Measurements from ENCODE around the gene FAM131C. TPM values are rescaled to one million over a fixed set of nuclear protein-coding genes. Genes with fewer than 3 reads are reported as not detected.

The FAM131C gene
- total RNA-seq, 1 experiment from 2014 or later = 0.41 TPM

- POLR2A ChIA-PET = no interaction called here
- CTCF ChIA-PET = no interaction called here
- Mint-ChIP-seq H3K9me3 (ENCODE audit: unreplicated experiment) (no peaks in the 10 kb centered on the region), H3K36me3 (ENCODE audit: insufficient read depth, unreplicated experiment) (no peaks in the 10 kb centered on the region), H3K27ac (ENCODE audit: unreplicated experiment) (no peak overlapping the region), H3K4me1 (ENCODE audit: low read depth, unreplicated experiment) (no peaks in the 10 kb centered on the region), H3K27me3 (ENCODE audit: insufficient read depth, unreplicated experiment) (no peaks in the 10 kb centered on the region), H3K4me3 (ENCODE audit: unreplicated experiment) (no peak overlapping the region)
- Histone ChIP-seq H3K9me3 (no peaks in the 10 kb centered on the region), H3K4me1 (peaks cover 11% of the 10 kb centered on the region), H3K27me3 (replicated peaks; ENCODE audit: control insufficient read depth, insufficient read depth, low read length) (no peaks in the 10 kb centered on the region), H3K36me3 (ENCODE audit: control insufficient read depth, insufficient read depth, low read length) (no peaks in the 10 kb centered on the region), H3K4me3 (ENCODE audit: low read depth, low read length) (no peak overlapping the region)
- no peak for DNase-seq
- BruUV-seq (replicated peaks) = no TSS peak
- intact Hi-C loops (cut with micrococcal nuclease; ENCODE audit: unreplicated experiment) = no loop called here
- no peak for TF ChIP-seq CTCF (IDR thresholded peaks at IDR 0.05; ENCODE audit: insufficient read depth in 1 of 2, low read depth in 1 of 2, low read length in 1 of 2, severe bottlenecking in 1 of 2, unreplicated experiment in 1 of 2)
Observed at GRCh38 chr1:16066245-16066644, 7.2 kb downstream of the FAM131C start.

- no peaks in the 10 kb centered on the region for H3K27me3 ChIP-seq (replicated peaks; ENCODE audit: control insufficient read depth, insufficient read depth, low read length)
- H3K4me3 ChIP-seq (ENCODE audit: low read depth, low read length) = no peak overlapping the region
- POLR2A ChIA-PET = no interaction called here
- H3K36me3 ChIP-seq (ENCODE audit: control insufficient read depth, insufficient read depth, low read length) = no peaks in the 10 kb centered on the region
- no TSS peak for BruUV-seq (replicated peaks)
- H3K4me1 ChIP-seq = peaks cover 11% of the 10 kb centered on the region
- Mint-ChIP-seq H3K27ac (ENCODE audit: unreplicated experiment) (no peak overlapping the region), H3K9me3 (ENCODE audit: unreplicated experiment) (no peaks in the 10 kb centered on the region), H3K4me1 (ENCODE audit: low read depth, unreplicated experiment) (no peaks in the 10 kb centered on the region), H3K36me3 (ENCODE audit: insufficient read depth, unreplicated experiment) (no peaks in the 10 kb centered on the region), H3K27me3 (ENCODE audit: insufficient read depth, unreplicated experiment) (no peaks in the 10 kb centered on the region), H3K4me3 (ENCODE audit: unreplicated experiment) (no peak overlapping the region)
- no peaks in the 10 kb centered on the region for H3K9me3 ChIP-seq
- DNase-seq = no peak
- CTCF ChIA-PET = no interaction called here
- TF ChIP-seq CTCF (IDR thresholded peaks at IDR 0.05; ENCODE audit: insufficient read depth in 1 of 2, low read depth in 1 of 2, low read length in 1 of 2, severe bottlenecking in 1 of 2, unreplicated experiment in 1 of 2) = no peak
- intact Hi-C loops (cut with micrococcal nuclease; ENCODE audit: unreplicated experiment) = no loop called here
Observed at GRCh38 chr1:16065269-16065576, 8.2 kb downstream of the FAM131C start.

- no peaks in the 10 kb centered on the region for H3K27me3 Mint-ChIP-seq (ENCODE audit: insufficient read depth, unreplicated experiment)
- no peak for TF ChIP-seq CTCF (IDR thresholded peaks at IDR 0.05; ENCODE audit: insufficient read depth in 1 of 2, low read depth in 1 of 2, low read length in 1 of 2, severe bottlenecking in 1 of 2, unreplicated experiment in 1 of 2)
- no peaks in the 10 kb centered on the region for H3K27me3 ChIP-seq (replicated peaks; ENCODE audit: control insufficient read depth, insufficient read depth, low read length)
- H3K4me3 ChIP-seq (ENCODE audit: low read depth, low read length) = no peak overlapping the region
- peaks cover 11% of the 10 kb centered on the region for H3K4me1 ChIP-seq
- H3K36me3 ChIP-seq (ENCODE audit: control insufficient read depth, insufficient read depth, low read length) = no peaks in the 10 kb centered on the region
- no peaks in the 10 kb centered on the region for H3K36me3 Mint-ChIP-seq (ENCODE audit: insufficient read depth, unreplicated experiment)
- BruUV-seq (replicated peaks) = no TSS peak
- H3K27ac Mint-ChIP-seq (ENCODE audit: unreplicated experiment) = no peak overlapping the region
- no peaks in the 10 kb centered on the region for H3K4me1 Mint-ChIP-seq (ENCODE audit: low read depth, unreplicated experiment)
- no peaks in the 10 kb centered on the region for H3K9me3 Mint-ChIP-seq (ENCODE audit: unreplicated experiment)
- no peak for DNase-seq
- ChIA-PET CTCF (no interaction called here), POLR2A (no interaction called here)
- no peaks in the 10 kb centered on the region for H3K9me3 ChIP-seq
- no peak overlapping the region for H3K4me3 Mint-ChIP-seq (ENCODE audit: unreplicated experiment)
- intact Hi-C loops (cut with micrococcal nuclease; ENCODE audit: unreplicated experiment) = no loop called here
Observed at GRCh38 chr1:16064536-16065268, 8.7 kb downstream of the FAM131C start.

Data from Caco-2 (cell line).